NCI-H2227 (cell line): ENCODE measurements around the gene KCNE4.
"Not testable (repeated sequence)": the region's sequence is repeated elsewhere in the genome, so short reads cannot be mapped to it uniquely, and the experiment has no call there.

Source experiments
- DNase-seq: peaks from one replicate; lab custom pipeline; 2025; ENCODE audit not compliant: unreplicated experiment; lab: John Stamatoyannopoulos, UW

Gene KCNE4

DNA sequence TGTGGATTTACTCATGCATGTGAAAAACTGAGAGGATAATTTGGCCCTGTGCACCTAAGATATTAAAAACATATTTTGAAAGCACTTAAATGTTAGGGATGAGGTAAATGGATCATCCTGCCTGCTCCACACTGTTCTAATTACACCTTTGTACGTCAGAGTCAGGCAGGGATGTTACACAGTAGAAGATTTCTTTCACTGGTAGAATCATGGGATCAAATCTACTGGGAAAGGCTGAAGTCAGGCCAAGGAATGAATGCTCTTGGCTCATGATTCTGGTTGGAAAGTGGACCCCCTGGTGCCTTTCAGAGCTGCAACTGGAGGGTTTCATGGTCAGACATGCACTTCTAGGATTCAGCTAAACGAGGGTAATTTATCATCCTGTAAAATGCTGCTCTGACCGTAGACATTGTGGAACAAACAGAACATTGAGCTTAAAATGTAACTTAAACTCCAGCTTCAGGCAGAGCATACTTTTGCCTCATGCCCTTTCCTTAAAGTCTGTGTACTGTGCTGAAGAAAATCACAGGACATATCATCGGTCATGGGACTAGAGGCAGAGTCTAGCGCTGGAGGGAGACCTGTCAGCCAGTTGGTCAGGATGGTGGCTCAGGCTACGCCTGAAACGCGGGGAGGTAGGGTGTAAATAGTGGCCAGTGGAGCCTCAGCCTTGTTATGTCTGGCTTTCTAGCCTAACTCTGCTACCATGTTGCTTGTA is 4.9 kb downstream of the KCNE4 start:
- DNase-seq: peak; percentile 46

DNA sequence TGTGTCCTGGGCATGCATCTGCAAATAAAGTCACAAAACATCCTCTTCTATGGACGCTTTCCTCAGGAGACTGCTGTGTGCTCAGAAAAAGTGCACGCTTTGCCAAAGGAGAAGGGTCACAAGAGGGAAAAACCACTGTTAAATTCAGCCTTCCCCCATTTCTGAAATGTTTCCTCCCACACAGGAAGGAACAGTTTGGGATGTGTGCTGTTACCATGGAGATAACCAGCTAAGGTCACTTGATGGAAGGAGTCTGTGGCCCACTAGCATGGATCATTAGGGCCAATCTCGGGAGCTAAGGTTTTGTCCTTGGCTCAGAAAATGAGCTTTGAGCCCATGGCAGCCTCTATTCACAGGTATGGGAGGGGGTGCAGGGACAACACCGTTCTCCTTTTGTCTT is 5.6 kb downstream of the KCNE4 start:
- peak; percentile 43 for DNase-seq

DNA sequence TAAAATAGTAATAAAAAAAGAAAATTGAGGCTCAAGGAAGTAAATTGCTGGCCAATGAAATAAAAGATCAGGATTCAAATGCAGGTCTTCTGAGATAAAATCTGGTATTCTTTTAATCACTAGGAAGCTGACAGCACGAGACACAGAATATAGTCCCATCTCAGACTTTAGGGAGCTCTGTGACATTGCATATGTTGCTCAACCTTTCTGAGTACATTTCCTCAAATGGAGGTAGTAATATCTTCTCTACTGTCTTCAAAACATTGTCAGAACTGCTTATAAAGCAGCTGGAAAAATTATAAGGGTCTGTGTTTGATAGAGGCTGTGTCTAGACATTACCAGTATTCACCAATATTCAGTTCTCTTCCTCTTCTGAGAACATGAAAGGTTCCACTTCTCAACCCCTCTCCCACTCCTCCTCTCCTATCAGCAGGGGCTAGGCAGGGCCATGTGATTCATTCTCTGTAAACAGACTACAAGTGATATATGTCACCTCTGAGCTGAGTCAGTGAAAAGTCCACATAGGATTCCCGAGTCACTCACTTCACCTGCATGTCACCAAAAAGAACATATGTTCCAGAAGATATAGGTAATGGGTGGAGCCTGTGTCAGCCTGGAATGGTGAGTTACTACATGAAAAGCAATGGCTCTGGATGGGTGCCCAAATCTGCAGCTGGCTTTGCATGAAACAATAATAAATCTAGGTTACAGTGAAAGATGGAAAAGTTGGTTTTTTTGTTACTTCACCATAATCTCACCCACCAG is 7.1 kb downstream of the KCNE4 start:
- no peak for DNase-seq

GRCh38 chr2:223060201-223060825 is 8.3 kb downstream of the KCNE4 start:
- no peak for DNase-seq

DNA sequence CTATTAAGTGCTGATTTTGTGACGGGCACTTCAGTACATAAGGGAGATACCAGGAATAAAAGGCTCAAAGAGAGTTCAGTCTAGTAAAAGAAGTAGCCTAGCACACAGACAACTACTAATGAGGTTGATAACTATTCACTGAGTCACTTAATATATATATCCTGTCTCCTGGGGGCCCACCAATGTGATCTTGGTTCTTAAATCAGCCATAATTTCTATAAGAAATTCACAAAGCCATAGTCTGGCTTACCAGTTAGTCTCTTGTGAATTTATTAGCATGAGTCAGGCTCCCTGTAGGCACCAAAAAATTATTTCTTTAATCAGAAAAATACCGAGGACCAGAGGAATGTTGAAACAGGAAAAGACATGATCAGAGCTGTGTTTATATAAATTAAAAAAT is 10.4 kb downstream of the KCNE4 start:
- no peak for DNase-seq

GRCh38 chr2:223065107-223065506 is 13.1 kb downstream of the KCNE4 start:
- DNase-seq: no peak

DNA sequence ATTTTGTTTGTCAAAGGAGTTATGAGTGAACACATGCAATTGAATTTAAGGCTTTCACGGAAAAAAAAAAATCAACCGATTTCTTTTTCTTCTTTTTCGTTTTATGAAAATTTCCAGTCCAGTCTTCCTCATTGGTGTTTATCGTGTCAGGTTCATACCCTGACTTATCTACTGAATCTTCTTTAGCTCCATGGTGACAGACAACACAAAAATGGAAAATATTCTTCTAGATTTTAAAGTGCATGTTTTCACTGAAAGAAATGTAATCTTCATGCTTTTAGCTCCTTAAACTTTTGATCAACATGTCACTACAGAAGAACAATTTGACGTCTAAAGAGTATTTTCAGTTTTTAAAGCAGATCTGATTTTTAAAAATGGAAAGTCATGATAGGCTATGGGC is 14.7 kb downstream of the KCNE4 start:
- DNase-seq: no peak

- no peak for DNase-seq
These were observed 16.1 kb downstream of the KCNE4 start for GRCh38 chr2:223068071-223068470.

- DNase-seq: no peak
These were observed 17.5 kb downstream of the KCNE4 start for GRCh38 chr2:223069465-223069864.

DNA sequence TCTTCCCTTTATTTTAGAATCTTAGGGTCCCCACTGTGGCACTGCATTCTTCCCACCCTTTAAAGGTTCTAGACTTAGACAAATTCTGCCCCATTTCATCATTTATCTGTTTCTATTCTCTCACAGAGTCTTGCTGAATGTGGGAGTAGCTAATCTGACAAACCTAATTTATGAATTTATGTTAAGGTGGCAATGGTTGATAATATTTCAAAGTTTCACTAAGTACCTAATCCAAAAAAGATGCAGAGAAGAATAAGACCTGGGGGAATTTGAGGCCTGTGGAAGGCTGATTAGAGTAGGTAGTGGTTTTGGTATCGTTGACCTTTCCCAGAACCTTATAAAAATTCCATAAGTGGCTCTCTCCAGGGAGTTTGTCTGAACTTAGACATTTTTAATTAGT is 18.0 kb downstream of the KCNE4 start:
- DNase-seq: no peak

- no peak for DNase-seq
These were observed 19.1 kb downstream of the KCNE4 start for GRCh38 chr2:223071139-223071538.

GRCh38 chr2:223072826-223073225 is 20.8 kb downstream of the KCNE4 start:
- DNase-seq: no peak

GRCh38 chr2:223075301-223076270 is 23.6 kb downstream of the KCNE4 start:
- peak; percentile 9 for DNase-seq

DNA sequence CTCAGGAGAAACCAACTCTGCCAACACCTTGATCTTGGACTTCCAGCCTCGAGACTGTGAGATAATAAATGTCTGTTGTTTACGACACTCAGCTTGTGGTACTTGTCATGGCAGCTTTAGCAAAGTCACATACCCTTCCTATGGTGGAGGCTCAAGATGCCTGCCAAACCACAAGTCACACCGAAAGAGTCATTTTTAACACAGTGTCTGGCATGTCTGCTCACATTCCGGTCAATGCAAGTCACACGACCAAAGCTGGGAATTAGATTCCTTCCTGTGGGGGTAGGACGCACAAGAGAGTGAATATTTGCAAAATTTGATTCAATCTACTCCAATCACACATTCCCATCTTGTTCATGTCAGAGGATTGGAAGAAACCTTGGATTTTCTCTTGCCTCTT is 24.6 kb downstream of the KCNE4 start:
- DNase-seq: no peak

GRCh38 chr2:223078482-223078881 is 26.5 kb downstream of the KCNE4 start:
- DNase-seq: no peak

GRCh38 chr2:223079378-223079777 is 27.4 kb downstream of the KCNE4 start:
- no peak for DNase-seq

- no peak for DNase-seq
These were observed 27.9 kb downstream of the KCNE4 start for GRCh38 chr2:223079925-223080324.

DNA sequence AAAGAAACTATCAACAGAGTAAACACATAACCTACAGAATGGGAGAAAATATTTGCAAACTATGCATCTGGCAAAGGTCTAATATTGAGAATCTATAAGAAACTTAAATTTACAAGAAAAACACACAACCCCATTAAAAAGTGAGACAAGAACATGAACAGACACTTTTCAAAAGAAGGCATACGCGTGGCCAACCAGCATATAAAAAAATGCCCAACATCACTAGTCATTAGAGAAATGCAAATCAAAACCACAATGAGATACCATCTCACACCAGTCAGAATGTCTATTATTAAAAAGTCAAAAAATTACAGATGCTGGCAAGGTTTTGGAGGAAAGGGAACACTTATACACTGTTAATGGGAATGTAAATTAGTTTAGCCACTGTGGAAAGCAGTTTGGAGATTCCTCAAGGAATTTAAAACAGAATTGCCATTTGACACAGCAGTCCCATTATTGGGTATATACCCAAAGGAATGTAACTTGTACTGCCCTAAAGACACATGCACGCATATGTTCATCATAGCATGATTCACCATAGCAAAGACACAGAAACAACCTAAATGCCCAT is 28.9 kb downstream of the KCNE4 start:
- not testable (repeated sequence) for DNase-seq

GRCh38 chr2:223081789-223082188 is 29.8 kb downstream of the KCNE4 start:
- DNase-seq: no peak

- no peak for DNase-seq
These were observed 30.7 kb downstream of the KCNE4 start for GRCh38 chr2:223082706-223083105.
